ENCODE data around the gene TMEM176B. TPM values are rescaled to one million over a fixed set of nuclear protein-coding genes. Genes with fewer than 3 reads are reported as not detected.

Gene TMEM176B
- total RNA-seq, 5 donors from 2014 or later (not counting 1 experiment from before 2014, with no cell fraction given) = 0.30 to 0.92 (median 0.63) TPM; not detected in 1

GRCh38 chr7:150793569-150794238 lies 6.5 kb downstream of the TMEM176B start:
- Mint-ChIP-seq H3K4me3 (no peak overlapping the region), H3K4me1 (no peaks in the 10 kb centered on the region), H3K27me3 (peaks cover 15 to 22% of the 10 kb centered on the region in 2 donors), H3K36me3 (no peaks in the 10 kb centered on the region), H3K9me3 (peaks cover 4 to 9% (median 5%) of the 10 kb centered on the region in 3 donors), H3K27ac (no peak overlapping the region)
- H3K4me3 ChIP-seq (ENCODE audit: control insufficient read depth in 1 of 2, extremely low read depth in 1 of 2, low read length in 1 of 2) = no peak overlapping the region
- no peaks in the 10 kb centered on the region for H3K36me3 ChIP-seq (ENCODE audit: control insufficient read depth in 2 of 2, extremely low read depth in 1 of 2, insufficient read depth in 1 of 2, low read length in 1 of 2)
- no peak overlapping the region for H3K27ac ChIP-seq (ENCODE audit: low read length)
- ATAC-seq (replicated peaks in 1 of 4) (no peak), DNase-seq (no peak)
- no peaks in the 10 kb centered on the region for H3K4me1 ChIP-seq (ENCODE audit: control insufficient read depth in 1 of 2, extremely low read depth in 1 of 2, insufficient read depth in 2 of 2, low read length in 2 of 2)
- H3K9me3 ChIP-seq = no peaks in the 10 kb centered on the region
- ChIA-PET CTCF (no interaction called here), POLR2A (no interaction called here)
- peaks cover 0 to 34% of the 10 kb centered on the region in 2 experiments for H3K27me3 ChIP-seq (replicated peaks in 1 of 2; ENCODE audit: control insufficient read depth in 2 of 2, extremely low read depth in 1 of 2, insufficient read depth in 2 of 2, low read length in 1 of 2)
- WGBS (ENCODE audit: insufficient coverage) = 83% methylated on average over 6 of the region's 6 CpGs

- H3K27me3 Mint-ChIP-seq = peaks cover 8 to 16% of the 10 kb centered on the region in 2 donors
- H3K9me3 ChIP-seq = no peaks in the 10 kb centered on the region
- H3K9me3 Mint-ChIP-seq = peaks cover 4 to 9% (median 5%) of the 10 kb centered on the region in 3 donors
- H3K27ac Mint-ChIP-seq = no peak overlapping the region
- H3K4me1 Mint-ChIP-seq = no peaks in the 10 kb centered on the region
- no peaks in the 10 kb centered on the region for H3K36me3 ChIP-seq (ENCODE audit: control insufficient read depth in 2 of 2, extremely low read depth in 1 of 2, insufficient read depth in 1 of 2, low read length in 1 of 2)
- ChIA-PET POLR2A (no interaction called here), CTCF (no interaction called here)
- no peak overlapping the region for H3K4me3 ChIP-seq (ENCODE audit: control insufficient read depth in 1 of 2, extremely low read depth in 1 of 2, low read length in 1 of 2)
- no peaks in the 10 kb centered on the region for H3K4me1 ChIP-seq (ENCODE audit: control insufficient read depth in 1 of 2, extremely low read depth in 1 of 2, insufficient read depth in 2 of 2, low read length in 2 of 2)
- H3K27me3 ChIP-seq (replicated peaks in 1 of 2; ENCODE audit: control insufficient read depth in 2 of 2, extremely low read depth in 1 of 2, insufficient read depth in 2 of 2, low read length in 1 of 2) = peaks cover 0 to 37% of the 10 kb centered on the region in 2 experiments
- DNase-seq = no peak
- H3K27ac ChIP-seq (ENCODE audit: low read length) = no peak overlapping the region
- H3K36me3 Mint-ChIP-seq = no peaks in the 10 kb centered on the region
- no peak overlapping the region for H3K4me3 Mint-ChIP-seq
- WGBS (ENCODE audit: insufficient coverage) = 79% methylated on average over 7 of the region's 12 CpGs
- no peak for ATAC-seq (replicated peaks in 1 of 4)
These were observed 8.3 kb downstream of the TMEM176B start for GRCh38 chr7:150791746-150792452.

DNA sequence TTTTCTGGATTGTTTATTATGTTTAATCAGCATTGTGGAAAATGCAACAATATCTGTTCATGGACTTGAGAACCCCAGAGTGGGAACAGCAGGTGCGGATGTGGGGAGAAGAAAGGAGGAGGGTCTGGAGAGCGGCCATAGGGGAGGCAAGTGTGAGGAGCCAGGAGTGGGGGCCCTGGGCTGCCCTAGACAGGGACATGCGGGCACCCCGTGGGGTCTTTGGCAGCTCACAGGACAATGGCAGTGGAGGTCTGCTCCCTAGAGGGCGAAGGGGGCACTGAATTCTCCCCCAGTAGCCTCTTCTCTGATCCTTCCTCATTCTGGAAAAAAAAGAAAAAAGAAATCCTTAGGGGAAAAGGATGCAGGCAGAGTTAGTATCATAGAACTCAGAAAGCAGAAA lies 8.9 kb downstream of the TMEM176B start:
- no peaks in the 10 kb centered on the region for H3K36me3 ChIP-seq (ENCODE audit: control insufficient read depth in 2 of 2, extremely low read depth in 1 of 2, insufficient read depth in 1 of 2, low read length in 1 of 2)
- H3K36me3 Mint-ChIP-seq = no peaks in the 10 kb centered on the region
- no peaks in the 10 kb centered on the region for H3K9me3 ChIP-seq
- H3K4me1 ChIP-seq (ENCODE audit: control insufficient read depth in 1 of 2, extremely low read depth in 1 of 2, insufficient read depth in 2 of 2, low read length in 2 of 2) = no peaks in the 10 kb centered on the region
- ChIA-PET POLR2A (no interaction called here), CTCF (no interaction called here)
- no peak overlapping the region for H3K4me3 Mint-ChIP-seq
- H3K27ac ChIP-seq (ENCODE audit: low read length) = no peak overlapping the region
- H3K27me3 ChIP-seq (replicated peaks in 1 of 2; ENCODE audit: control insufficient read depth in 2 of 2, extremely low read depth in 1 of 2, insufficient read depth in 2 of 2, low read length in 1 of 2) = peaks cover 0 to 34% of the 10 kb centered on the region in 2 experiments
- H3K4me1 Mint-ChIP-seq = no peaks in the 10 kb centered on the region
- no peak for ATAC-seq (replicated peaks in 1 of 4)
- H3K9me3 Mint-ChIP-seq = peaks cover 4 to 8% (median 5%) of the 10 kb centered on the region in 3 donors
- H3K27me3 Mint-ChIP-seq = peaks cover 8 to 15% of the 10 kb centered on the region in 2 donors
- no peak overlapping the region for H3K27ac Mint-ChIP-seq
- no peak for DNase-seq
- 88% methylated on average over 2 of the region's 5 CpGs for WGBS (ENCODE audit: insufficient coverage)
- no peak overlapping the region for H3K4me3 ChIP-seq (ENCODE audit: control insufficient read depth in 1 of 2, extremely low read depth in 1 of 2, low read length in 1 of 2)

GRCh38 chr7:150790416-150791075 lies 9.6 kb downstream of the TMEM176B start:
- Histone ChIP-seq H3K27me3 (replicated peaks in 1 of 2; ENCODE audit: control insufficient read depth in 2 of 2, extremely low read depth in 1 of 2, insufficient read depth in 2 of 2, low read length in 1 of 2) (peaks cover 0 to 28% of the 10 kb centered on the region in 2 experiments), H3K9me3 (no peaks in the 10 kb centered on the region), H3K27ac (ENCODE audit: low read length) (no peak overlapping the region), H3K4me1 (ENCODE audit: control insufficient read depth in 1 of 2, extremely low read depth in 1 of 2, insufficient read depth in 2 of 2, low read length in 2 of 2) (no peaks in the 10 kb centered on the region), H3K4me3 (ENCODE audit: control insufficient read depth in 1 of 2, extremely low read depth in 1 of 2, low read length in 1 of 2) (no peak overlapping the region), H3K36me3 (ENCODE audit: control insufficient read depth in 2 of 2, extremely low read depth in 1 of 2, insufficient read depth in 1 of 2, low read length in 1 of 2) (no peaks in the 10 kb centered on the region)
- DNase-seq (no peak), ATAC-seq (replicated peaks in 1 of 4) (no peak)
- no peaks in the 10 kb centered on the region for H3K9me3 Mint-ChIP-seq
- H3K27ac Mint-ChIP-seq = no peak overlapping the region
- ChIA-PET CTCF (no interaction called here), POLR2A (no interaction called here)
- no peak overlapping the region for H3K4me3 Mint-ChIP-seq
- H3K27me3 Mint-ChIP-seq = peaks cover 8 to 15% of the 10 kb centered on the region in 2 donors
- H3K4me1 Mint-ChIP-seq = no peaks in the 10 kb centered on the region
- 94% methylated on average over 6 of the region's 9 CpGs for WGBS (ENCODE audit: insufficient coverage)
- no peaks in the 10 kb centered on the region for H3K36me3 Mint-ChIP-seq

DNA sequence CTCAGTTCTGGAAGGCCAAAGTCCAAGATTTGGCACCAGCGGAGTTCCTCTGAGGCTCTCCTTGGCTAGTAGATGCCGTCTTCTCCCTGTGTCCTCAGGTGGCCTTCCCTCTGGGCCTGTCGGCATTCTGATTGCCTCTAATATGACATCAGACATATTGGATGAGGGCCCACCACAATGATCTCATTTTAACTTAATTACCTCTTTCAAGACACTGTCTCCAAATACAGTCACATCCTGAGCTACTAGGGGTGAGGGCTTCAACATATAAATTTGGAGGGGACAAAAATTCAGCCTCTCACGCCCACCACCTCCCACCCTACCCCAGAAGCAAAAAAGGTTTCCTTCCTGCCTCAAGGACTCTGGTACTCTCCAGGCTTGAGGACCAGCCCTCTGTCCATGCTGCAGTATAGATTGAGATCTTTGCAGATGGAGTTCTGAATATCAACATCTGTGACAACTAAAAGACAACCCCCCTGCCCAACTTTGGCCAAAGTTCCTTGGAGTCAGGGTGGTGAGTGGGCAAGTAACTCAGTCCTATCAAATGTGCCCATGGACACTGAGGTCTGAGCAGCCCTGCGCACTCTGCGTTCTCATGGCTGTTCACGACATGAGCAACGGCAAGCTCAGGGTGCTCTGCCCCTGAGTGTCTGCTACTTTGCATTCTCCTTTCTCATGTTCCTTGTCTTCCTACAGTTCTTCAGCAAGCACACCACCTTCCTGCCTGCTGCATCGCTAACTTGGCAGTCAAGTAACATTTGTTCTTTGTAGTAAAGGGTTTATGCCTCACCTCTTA lies 11.5 kb downstream of the TMEM176B start:
- Mint-ChIP-seq H3K27ac (no peak overlapping the region), H3K4me1 (no peaks in the 10 kb centered on the region)
- CTCF ChIA-PET = interaction anchor here in 1 of 2 donors (0.6 kb wide), 1 partner anchor 17 kb away, joined by 5 read pairs; no protein-coding TSS in a partner anchor

More for the DNA sequence above, 11.5 kb downstream of the TMEM176B start:
- no peaks in the 10 kb centered on the region for H3K4me1 ChIP-seq (ENCODE audit: control insufficient read depth in 1 of 2, extremely low read depth in 1 of 2, insufficient read depth in 2 of 2, low read length in 2 of 2)
- Mint-ChIP-seq H3K9me3 (no peaks in the 10 kb centered on the region), H3K27me3 (peaks cover 8 to 16% of the 10 kb centered on the region in 2 donors), H3K36me3 (no peaks in the 10 kb centered on the region), H3K4me3 (no peak overlapping the region)
- no peak overlapping the region for H3K27ac ChIP-seq (ENCODE audit: low read length)
- H3K9me3 ChIP-seq = no peaks in the 10 kb centered on the region
- ATAC-seq (replicated peaks in 1 of 4) (no peak), DNase-seq (no peak)
- no peaks in the 10 kb centered on the region for H3K36me3 ChIP-seq (ENCODE audit: control insufficient read depth in 2 of 2, extremely low read depth in 1 of 2, insufficient read depth in 1 of 2, low read length in 1 of 2)
- WGBS (ENCODE audit: insufficient coverage) = 94% methylated on average over 6 of the region's 9 CpGs
- POLR2A ChIA-PET = no interaction called here
- H3K4me3 ChIP-seq (ENCODE audit: control insufficient read depth in 1 of 2, extremely low read depth in 1 of 2, low read length in 1 of 2) = no peak overlapping the region
- H3K27me3 ChIP-seq (replicated peaks in 1 of 2; ENCODE audit: control insufficient read depth in 2 of 2, extremely low read depth in 1 of 2, insufficient read depth in 2 of 2, low read length in 1 of 2) = peaks cover 0 to 13% of the 10 kb centered on the region in 2 experiments
